ENCODE data around the gene HHIP.
"Not testable (repeated sequence)": the region's sequence is repeated elsewhere in the genome, so short reads cannot be mapped to it uniquely, and the experiment has no call there.

Gene HHIP

GRCh38 chr4:144750348-144750747, 104.4 kb downstream of the HHIP start:
- H3K27me3 Mint-ChIP-seq (ENCODE audit: low read depth) = no peaks in the 10 kb centered on the region
- no peak overlapping the region for H3K4me3 Mint-ChIP-seq
- no peaks in the 10 kb centered on the region for H3K4me1 Mint-ChIP-seq
- H3K9me3 Mint-ChIP-seq = peaks cover 7% of the 10 kb centered on the region
- no peak for TF ChIP-seq CTCF (IDR thresholded peaks at IDR 0.05; ENCODE audit: unreplicated experiment in 3 of 3)
- no peak overlapping the region for H3K27ac Mint-ChIP-seq
- H3K36me3 Mint-ChIP-seq (ENCODE audit: low read depth) = peaks cover 7% of the 10 kb centered on the region

- no peaks in the 10 kb centered on the region for H3K27me3 Mint-ChIP-seq (ENCODE audit: low read depth)
- H3K4me1 Mint-ChIP-seq = no peaks in the 10 kb centered on the region
- peak in 1 of 3 experiments; percentile 16 for TF ChIP-seq CTCF (IDR thresholded peaks at IDR 0.05; ENCODE audit: unreplicated experiment in 3 of 3)
- H3K9me3 Mint-ChIP-seq = peaks cover 9% of the 10 kb centered on the region
- no peaks in the 10 kb centered on the region for H3K36me3 Mint-ChIP-seq (ENCODE audit: low read depth)
- H3K4me3 Mint-ChIP-seq = no peak overlapping the region
- H3K27ac Mint-ChIP-seq = no peak overlapping the region
These were observed 108.8 kb downstream of the HHIP start for GRCh38 chr4:144754562-144755410.

DNA sequence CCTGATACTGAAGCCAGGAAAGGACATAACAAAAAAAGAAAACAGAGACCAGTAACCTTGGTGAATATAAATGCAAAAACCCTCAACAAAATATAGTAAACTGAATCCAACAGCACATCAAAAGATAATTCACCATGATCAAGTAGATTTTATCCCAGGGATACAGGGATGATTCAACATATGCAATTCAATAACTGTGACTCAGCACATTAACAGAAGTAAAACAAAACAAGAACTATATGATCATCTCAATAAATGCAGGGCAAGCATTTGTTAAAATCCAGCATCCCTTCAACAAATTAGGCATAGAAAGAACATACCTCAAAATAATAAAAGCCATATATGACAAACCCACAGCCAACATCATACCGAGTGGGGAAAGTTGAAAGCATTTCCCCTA, 112.0 kb downstream of the HHIP start:
- no peak overlapping the region for H3K4me3 Mint-ChIP-seq
- no peak for TF ChIP-seq CTCF (IDR thresholded peaks at IDR 0.05; ENCODE audit: unreplicated experiment in 3 of 3)
- no peaks in the 10 kb centered on the region for H3K36me3 Mint-ChIP-seq (ENCODE audit: low read depth)
- no peaks in the 10 kb centered on the region for H3K27me3 Mint-ChIP-seq (ENCODE audit: low read depth)
- H3K9me3 Mint-ChIP-seq = peaks cover 19% of the 10 kb centered on the region
- no peaks in the 10 kb centered on the region for H3K4me1 Mint-ChIP-seq
- H3K27ac Mint-ChIP-seq = no peak overlapping the region

DNA sequence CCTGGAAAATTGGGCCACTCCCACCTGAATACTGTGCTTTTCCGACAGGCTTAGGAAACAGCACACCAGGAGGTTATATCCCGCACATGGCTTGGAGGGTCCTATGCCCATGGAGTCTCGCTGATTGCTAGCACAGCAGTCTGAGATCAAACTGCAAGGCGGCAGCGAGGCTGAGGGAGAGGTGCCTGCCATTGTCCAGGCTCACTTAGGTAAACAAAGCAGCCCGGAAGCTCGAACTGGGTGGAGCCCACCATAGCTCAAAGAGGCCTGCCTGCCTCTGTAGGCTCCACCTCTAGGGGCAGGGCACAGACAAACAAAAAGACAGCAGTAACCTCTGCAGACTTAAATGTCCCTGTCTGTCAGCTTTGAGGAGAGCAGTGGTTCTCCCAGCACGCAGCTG, 122.9 kb downstream of the HHIP start:
- H3K36me3 Mint-ChIP-seq (ENCODE audit: low read depth); H3K27me3 Mint-ChIP-seq (ENCODE audit: low read depth); H3K27ac Mint-ChIP-seq; H3K4me3 Mint-ChIP-seq; H3K4me1 Mint-ChIP-seq: not testable (repeated sequence)
- peaks cover 23% of the 10 kb centered on the region for H3K9me3 Mint-ChIP-seq

DNA sequence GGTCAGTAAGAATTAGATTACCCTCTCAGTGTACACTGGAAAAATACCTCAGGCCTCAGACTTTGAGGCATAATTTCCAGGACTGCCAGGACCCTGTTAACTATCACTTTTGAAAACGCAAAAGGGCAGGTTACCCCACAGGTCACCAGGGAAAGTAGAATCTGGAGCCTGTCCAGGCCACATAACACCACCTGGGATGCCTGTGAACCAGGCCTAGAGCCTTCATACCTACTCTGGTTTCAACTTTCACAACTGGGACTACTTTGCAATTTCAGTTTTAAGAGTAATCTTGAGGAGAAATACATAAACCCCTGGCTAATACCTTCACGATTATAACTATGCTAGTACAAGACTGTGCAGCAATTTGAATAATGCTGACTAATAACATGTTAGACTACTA, 132.4 kb downstream of the HHIP start:
- H3K4me3 Mint-ChIP-seq = no peak overlapping the region
- H3K27me3 Mint-ChIP-seq (ENCODE audit: low read depth) = no peaks in the 10 kb centered on the region
- no peaks in the 10 kb centered on the region for H3K4me1 Mint-ChIP-seq
- TF ChIP-seq CTCF (IDR thresholded peaks at IDR 0.05; ENCODE audit: unreplicated experiment in 3 of 3) = no peak
- no peak overlapping the region for H3K27ac Mint-ChIP-seq
- no peaks in the 10 kb centered on the region for H3K36me3 Mint-ChIP-seq (ENCODE audit: low read depth)
- H3K9me3 Mint-ChIP-seq = no peaks in the 10 kb centered on the region

DNA sequence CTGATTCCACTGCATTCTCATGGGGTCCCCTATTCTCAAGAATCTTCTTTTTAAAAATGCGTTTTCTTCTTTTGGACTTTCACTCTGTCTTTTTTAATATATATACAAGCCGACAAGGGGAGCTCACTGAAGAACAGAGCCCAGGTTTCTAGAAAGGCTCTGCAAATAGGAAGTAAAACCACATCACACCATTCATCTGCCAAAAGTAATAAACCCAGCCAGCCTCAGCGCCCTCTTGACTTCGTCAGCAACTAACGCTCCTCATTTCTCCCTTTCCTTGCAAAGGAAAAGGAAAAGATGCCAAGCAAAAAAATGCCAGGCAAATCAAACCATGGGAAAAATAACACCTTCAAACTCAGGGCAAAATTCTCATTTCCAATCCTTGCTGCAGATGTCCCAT, 136.4 kb downstream of the HHIP start:
- Mint-ChIP-seq H3K27me3 (ENCODE audit: low read depth) (no peaks in the 10 kb centered on the region), H3K9me3 (no peaks in the 10 kb centered on the region), H3K27ac (no peak overlapping the region), H3K4me3 (no peak overlapping the region), H3K4me1 (no peaks in the 10 kb centered on the region), H3K36me3 (ENCODE audit: low read depth) (no peaks in the 10 kb centered on the region)
- TF ChIP-seq CTCF (IDR thresholded peaks at IDR 0.05; ENCODE audit: unreplicated experiment in 3 of 3) = no peak
